SK-N-SH (cell line): ENCODE data around the gene RAD9B. TPM values are rescaled to one million over a fixed set of nuclear protein-coding genes. Genes with fewer than 3 reads are reported as not detected.
"Not testable (repeated sequence)": the region's sequence is repeated elsewhere in the genome, so short reads cannot be mapped to it uniquely, and the experiment has no call there.

Experiments used
- CTCF ChIA-PET: fragments of 300-600, 350-600 bp; formaldehyde crosslinking; extraction: SDS; loops from one replicate; lab custom pipeline; 2021; lab: Yijun Ruan, JAX
- POLR2A ChIA-PET: fragments of 350-600 bp; sonication (Branson Sonifier 250); formaldehyde crosslinking; extraction: SDS; loops from one replicate; lab custom pipeline; 2020; ENCODE audit warnings: antibody characterized with exemption, inconsistent platforms; lab: Yijun Ruan, JAX
- DNase-seq: peaks from one replicate; pipeline ENCODE4 v3.0.0; 2012
- H2AFZ ChIP-seq: fragments of 200-600 bp; sonication (generic); 2 replicates; pipeline ENCODE4 v1.8.1; 2016; ENCODE audit warnings: antibody characterized with exemption, mild to moderate bottlenecking, low read depth
- H3F3A ChIP-seq: fragments of 200-600 bp; sonication (generic); replicated peaks from 2 replicates; pipeline ENCODE3; 2016; ENCODE audit warnings: antibody characterized with exemption, mild to moderate bottlenecking; ENCODE audit not compliant: insufficient read depth
- H3K27ac ChIP-seq, 2 experiments: fragments of 200-500 bp in 1 of 2; fragments of 200-600 bp in 1 of 2; sonication (Bioruptor generic) in 1 of 2; sonication (generic), shearing (Covaris generic) in 1 of 2; 2 replicates each; pipeline versions ENCODE4 v1.5.1 to v1.6.1; 2014 to 2016; ENCODE audit warnings: low read depth in 2 of 2, inconsistent platforms in 1 of 2, low read length in 1 of 2, mild to moderate bottlenecking in 1 of 2, mixed read lengths in 1 of 2
- H3K27me3 ChIP-seq: fragments of 200-600 bp; sonication (generic), shearing (Covaris generic); 2 replicates; pipeline ENCODE4 v1.6.1; 2016; ENCODE audit warnings: mixed run types; ENCODE audit not compliant: insufficient read depth
- H3K36me3 ChIP-seq, 2 experiments: fragments of 200-500 bp in 1 of 2; fragments of 200-600 bp in 1 of 2; sonication (Bioruptor generic) in 1 of 2; sonication (generic) in 1 of 2; replicated peaks in 1 of 2; 2 replicates each; pipeline versions ENCODE3 to v1.5.1; 2014 to 2016; ENCODE audit warnings: low read length in 1 of 2, mild to moderate bottlenecking in 1 of 2; ENCODE audit not compliant: insufficient read depth in 2 of 2, control insufficient read depth in 1 of 2
- H3K4me1 ChIP-seq, 2 experiments: fragments of 200-500 bp in 1 of 2; fragments of 200-600 bp in 1 of 2; sonication (Bioruptor generic) in 1 of 2; sonication (generic), shearing (Covaris generic) in 1 of 2; 2 replicates each; pipeline versions ENCODE4 v1.5.1 to v1.6.1; 2014 to 2016; ENCODE audit warnings: low read depth in 1 of 2, low read length in 1 of 2, mixed run types in 1 of 2; ENCODE audit not compliant: insufficient read depth in 2 of 2, control insufficient read depth in 1 of 2
- H3K4me2 ChIP-seq: fragments of 200-600 bp; sonication (generic), shearing (Covaris generic); 2 replicates; pipeline ENCODE4 v1.6.1; 2017; ENCODE audit warnings: mixed run types
- H3K4me3 ChIP-seq, 2 experiments: fragments of 200-500 bp in 1 of 2; fragments of 200-600 bp in 1 of 2; sonication (Bioruptor generic) in 1 of 2; sonication (generic), shearing (Covaris generic) in 1 of 2; 2 replicates each; pipeline versions ENCODE4 v1.5.1 to v1.8.1; 2014 to 2016; ENCODE audit warnings: low read depth in 2 of 2, inconsistent platforms in 1 of 2, low read length in 1 of 2, mild to moderate bottlenecking in 1 of 2, mixed read lengths in 1 of 2, moderate library complexity in 1 of 2
- H3K79me2 ChIP-seq: fragments of 200-600 bp; sonication (generic); 2 replicates; pipeline ENCODE4 v1.8.1; 2017; ENCODE audit warnings: mild to moderate bottlenecking; ENCODE audit not compliant: insufficient read depth
- H3K9ac ChIP-seq: fragments of 200-600 bp; sonication (generic); 2 replicates; pipeline ENCODE4 v1.6.1; 2017; ENCODE audit warnings: mixed run types
- H3K9me2 ChIP-seq: fragments of 200-600 bp; sonication (generic); 2 replicates; pipeline ENCODE4 v1.6.1; 2017; ENCODE audit warnings: mixed run types
- H3K9me3 ChIP-seq: fragments of 200-600 bp; sonication (generic); 2 replicates; pipeline ENCODE4 v1.6.1; 2017; ENCODE audit warnings: mixed run types, mild to moderate bottlenecking, moderate library complexity
- H4K20me1 ChIP-seq: fragments of 200-600 bp; sonication (generic); 2 replicates; pipeline ENCODE4 v1.6.1; 2017; ENCODE audit warnings: mild to moderate bottlenecking, mixed run types; ENCODE audit not compliant: insufficient read depth
- ELF1 ChIP-seq: IDR thresholded peaks from 2 replicates; pipeline ENCODE4 v1.4.0; 2012
- EP300 ChIP-seq, 2 experiments: IDR thresholded peaks; 2 replicates each; pipeline versions ENCODE4 v1.4.0 to v1.6.1; 2012; ENCODE audit warnings: borderline replicate concordance in 1 of 2, low read depth in 1 of 2, low read length in 1 of 2
- EZH2phosphoT487 ChIP-seq: fragments of 200-600 bp; sonication (generic); IDR thresholded peaks from 2 replicates; pipeline ENCODE4 v1.6.1; 2017; ENCODE audit warnings: low read depth, mixed run types, mild to moderate bottlenecking, antibody characterized with exemption, moderate library complexity, borderline replicate concordance
- FOSL2 ChIP-seq: IDR thresholded peaks from 2 replicates; pipeline ENCODE4 v1.4.0; 2012; ENCODE audit warnings: low read depth, mild to moderate bottlenecking, moderate library complexity, borderline replicate concordance
- FOXJ3 ChIP-seq: sonication (generic); formaldehyde crosslinking; IDR thresholded peaks from 2 replicates; pipeline ENCODE4 v1.5.1; 2020; ENCODE audit warnings: mild to moderate bottlenecking, missing genetic modification reagents
- FOXM1 ChIP-seq: IDR thresholded peaks from 2 replicates; pipeline ENCODE4 v1.4.0; 2012; ENCODE audit warnings: low read depth, mild to moderate bottlenecking
- GABPA ChIP-seq: IDR thresholded peaks from 2 replicates; pipeline ENCODE4 v1.4.0; 2012; ENCODE audit warnings: low read depth, mild to moderate bottlenecking
- JUND ChIP-seq: IDR thresholded peaks from 2 replicates; pipeline ENCODE4 v1.4.0; 2012
- MXI1 ChIP-seq: IDR thresholded peaks from 2 replicates; pipeline ENCODE4 v1.6.1; 2012; ENCODE audit warnings: mild to moderate bottlenecking, low read depth, low read length, improper control_type of control experiment
- NFIC ChIP-seq: IDR thresholded peaks from 2 replicates; pipeline ENCODE4 v1.4.0; 2012; ENCODE audit warnings: borderline replicate concordance
- RAD21 ChIP-seq: IDR thresholded peaks from 2 replicates; pipeline ENCODE4 v1.6.1; 2012; ENCODE audit warnings: mild to moderate bottlenecking, low read length
- RFX5 ChIP-seq: IDR thresholded peaks from 2 replicates; pipeline ENCODE4 v1.6.1; 2012; ENCODE audit warnings: mild to moderate bottlenecking, improper control_type of control experiment, low read length
- RXRA ChIP-seq: IDR thresholded peaks from 2 replicates; pipeline ENCODE4 v1.4.0; 2012; ENCODE audit warnings: low read depth, mild to moderate bottlenecking, borderline replicate concordance
- SIN3A ChIP-seq: IDR thresholded peaks from 2 replicates; pipeline ENCODE4 v1.6.1; 2012; ENCODE audit warnings: low read depth, mild to moderate bottlenecking, low read length, moderate library complexity, borderline replicate concordance
- TCF12 ChIP-seq: IDR thresholded peaks from 2 replicates; pipeline ENCODE4 v1.4.0; 2012
- TEAD4 ChIP-seq: IDR thresholded peaks from 2 replicates; pipeline ENCODE4 v1.4.0; 2012; ENCODE audit warnings: mild to moderate bottlenecking, borderline replicate concordance; ENCODE audit not compliant: insufficient read depth
- WGBS: methylation state at CpG from one replicate; pipeline ENCODE4 v1.1.6; 2017; ENCODE audit warnings: low lambda C conversion rate; 5-methylcytosine and 5-hydroxymethylcytosine counted together
- polyA plus RNA-seq, 3 experiments: library from polyadenylated mRNA; depleted of rRNA; stranded (reverse); fragments of >200 nt; gene quantifications; 2 replicates each; pipeline ENCODE4 v1.2.3, GENCODE V29; 2012
- TF ChIP-seq, protein P1 (sequence below): IDR thresholded peaks from 2 replicates; pipeline ENCODE4; 2012
- TF ChIP-seq, protein P2 (sequence below): IDR thresholded peaks from 2 replicates; pipeline ENCODE4 v1.4.0; 2012; ENCODE audit warnings: low read depth, borderline replicate concordance
- TF ChIP-seq, protein P3 (sequence below): IDR thresholded peaks from 2 replicates; pipeline ENCODE4 v1.4.0; 2012; ENCODE audit warnings: low read depth

Gene RAD9B
- polyA plus RNA-seq, 1 of the 3 experiments (the other 2 are of a cell fraction), result 0.20 TPM

DNA sequence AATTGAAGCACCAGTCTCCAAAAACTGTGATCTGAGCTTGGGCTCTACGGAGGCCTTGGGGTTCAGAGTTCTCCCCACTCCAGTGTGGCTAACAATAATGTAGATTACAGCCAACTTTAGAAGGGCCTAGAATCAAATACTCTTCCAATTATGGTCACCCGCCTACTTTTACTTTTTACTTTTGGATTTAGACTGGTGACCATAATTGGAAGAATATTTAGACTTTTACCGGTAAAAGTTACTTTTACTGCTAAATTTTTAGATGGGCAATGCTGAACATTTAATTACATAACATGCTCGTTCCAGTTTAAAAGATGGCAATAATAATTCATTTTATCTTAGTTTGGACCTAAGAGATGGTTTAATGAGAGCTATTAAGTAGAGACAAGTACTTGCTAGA is 41.8 kb downstream of the RAD9B start (continued):
- TF ChIP-seq, protein P1, sequence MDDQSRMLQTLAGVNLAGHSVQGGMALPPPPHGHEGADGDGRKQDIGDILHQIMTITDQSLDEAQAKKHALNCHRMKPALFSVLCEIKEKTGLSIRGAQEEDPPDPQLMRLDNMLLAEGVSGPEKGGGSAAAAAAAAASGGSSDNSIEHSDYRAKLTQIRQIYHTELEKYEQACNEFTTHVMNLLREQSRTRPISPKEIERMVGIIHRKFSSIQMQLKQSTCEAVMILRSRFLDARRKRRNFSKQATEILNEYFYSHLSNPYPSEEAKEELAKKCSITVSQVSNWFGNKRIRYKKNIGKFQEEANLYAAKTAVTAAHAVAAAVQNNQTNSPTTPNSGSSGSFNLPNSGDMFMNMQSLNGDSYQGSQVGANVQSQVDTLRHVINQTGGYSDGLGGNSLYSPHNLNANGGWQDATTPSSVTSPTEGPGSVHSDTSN, result no peak
- TF ChIP-seq MXI1, result no peak
- TF ChIP-seq NFIC, result no peak
- no peak for TF ChIP-seq RFX5
- TF ChIP-seq, protein P2, sequence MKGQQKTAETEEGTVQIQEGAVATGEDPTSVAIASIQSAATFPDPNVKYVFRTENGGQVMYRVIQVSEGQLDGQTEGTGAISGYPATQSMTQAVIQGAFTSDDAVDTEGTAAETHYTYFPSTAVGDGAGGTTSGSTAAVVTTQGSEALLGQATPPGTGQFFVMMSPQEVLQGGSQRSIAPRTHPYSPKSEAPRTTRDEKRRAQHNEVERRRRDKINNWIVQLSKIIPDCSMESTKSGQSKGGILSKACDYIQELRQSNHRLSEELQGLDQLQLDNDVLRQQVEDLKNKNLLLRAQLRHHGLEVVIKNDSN, result no peak
- TF ChIP-seq EZH2phosphoT487, result no peak
- no peak for TF ChIP-seq RAD21
- TF ChIP-seq SIN3A, result no peak
- no peak for TF ChIP-seq TEAD4
- no peak for TF ChIP-seq FOXJ3 (CRISPR knock-in tag)
- TF ChIP-seq TCF12, result no peak

DNA sequence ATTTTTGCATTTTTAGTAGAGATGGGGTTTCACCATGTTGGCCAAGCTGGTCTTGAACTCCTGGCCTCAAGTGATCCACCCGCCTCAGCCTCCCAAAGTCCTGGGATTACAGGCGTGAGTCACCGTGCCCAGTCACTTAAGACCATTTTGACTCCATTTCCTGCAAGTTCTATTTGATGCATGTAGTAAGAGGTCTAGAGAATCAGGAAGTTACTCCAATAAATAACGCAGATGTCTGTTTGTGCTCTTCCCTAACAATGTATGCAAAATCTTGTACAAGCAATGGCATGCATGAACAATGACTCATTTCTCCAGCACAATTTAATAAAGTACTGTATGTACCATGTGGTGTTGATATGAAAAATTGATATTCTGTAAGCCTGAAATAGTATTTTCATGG is 43.1 kb downstream of the RAD9B start:
- 21% methylated on average over 4 of the region's 4 CpGs for WGBS
- DNase-seq, POLR2A ChIA-PET, H3K27me3 ChIP-seq: not testable (repeated sequence)
- peak; percentile 47; the same call in 1 of the 2 replicates for TF ChIP-seq NFIC
- TF ChIP-seq JUND, result peak; percentile 80
- TF ChIP-seq RXRA, result peak; percentile 36; the same call in 1 of the 2 replicates
- TF ChIP-seq, protein P3, sequence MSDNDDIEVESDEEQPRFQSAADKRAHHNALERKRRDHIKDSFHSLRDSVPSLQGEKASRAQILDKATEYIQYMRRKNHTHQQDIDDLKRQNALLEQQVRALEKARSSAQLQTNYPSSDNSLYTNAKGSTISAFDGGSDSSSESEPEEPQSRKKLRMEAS, result peak; percentile 44; the same call in 1 of the 2 replicates
- TF ChIP-seq ELF1, result peak; percentile 70; the same call in 1 of the 2 replicates
- peak in 1 of 2 experiments; percentile 61; a peak in 1 of 4 replicates for TF ChIP-seq EP300 (IDR thresholded peaks at IDR 0.05; ENCODE audit: borderline replicate concordance in 1 of 2, low read depth in 1 of 2, low read length in 1 of 2)
- TF ChIP-seq TEAD4, result peak; percentile 55; the same call in 1 of the 2 replicates
- peak; percentile 31; the same call in 1 of the 2 replicates for TF ChIP-seq GABPA
- TF ChIP-seq TCF12, result peak; percentile 90
- TF ChIP-seq, protein P1, result peak; percentile 88
- peak; percentile 78 for TF ChIP-seq FOSL2
- 0 out of 2 replicates have a peak, but pooled peaks have one; percentile 35 for TF ChIP-seq FOXM1
- TF ChIP-seq, all 33 proteins: peak for 12; not testable (repeated sequence) for 21
- H3K9me2 ChIP-seq, H3K4me3 ChIP-seq, H2AFZ ChIP-seq, H3K9me3 ChIP-seq, H3K9ac ChIP-seq: not testable (repeated sequence)
- Histone ChIP-seq H3K4me2 (peak overlapping the region; percentile 53), H4K20me1 (peaks cover 23% of the 10 kb centered on the region), H3F3A (peaks cover 42% of the 10 kb centered on the region), H3K27ac (peak overlapping the region in 1 of 2 experiments; percentile 67; a peak in 2 of 4 replicates), H3K79me2 (peaks cover 32% of the 10 kb centered on the region; the same call in 1 of the 2 replicates), H3K36me3 (peaks cover 0 to 13% of the 10 kb centered on the region in 2 experiments), H3K4me1 (peaks cover 4 to 21% of the 10 kb centered on the region in 2 experiments; a peak in 3 of 4 replicates)
- CTCF ChIA-PET, result interaction anchor here (1.6 kb wide), 2 partner anchors 9 to 13 kb away, joined by 3 read pairs; no protein-coding TSS in a partner anchor
